NCI-H2196 treated with DMSO at 0.1 percent for 48 hours (cell line): ENCODE data around the gene AARS1.
"Not testable (repeated sequence)": the region's sequence is repeated elsewhere in the genome, so short reads cannot be mapped to it uniquely, and the experiment has no call there.

Experiments used
- DNase-seq: peaks from one replicate; lab custom pipeline; 2025; ENCODE audit not compliant: unreplicated experiment; lab: John Stamatoyannopoulos, UW

Gene AARS1

DNA sequence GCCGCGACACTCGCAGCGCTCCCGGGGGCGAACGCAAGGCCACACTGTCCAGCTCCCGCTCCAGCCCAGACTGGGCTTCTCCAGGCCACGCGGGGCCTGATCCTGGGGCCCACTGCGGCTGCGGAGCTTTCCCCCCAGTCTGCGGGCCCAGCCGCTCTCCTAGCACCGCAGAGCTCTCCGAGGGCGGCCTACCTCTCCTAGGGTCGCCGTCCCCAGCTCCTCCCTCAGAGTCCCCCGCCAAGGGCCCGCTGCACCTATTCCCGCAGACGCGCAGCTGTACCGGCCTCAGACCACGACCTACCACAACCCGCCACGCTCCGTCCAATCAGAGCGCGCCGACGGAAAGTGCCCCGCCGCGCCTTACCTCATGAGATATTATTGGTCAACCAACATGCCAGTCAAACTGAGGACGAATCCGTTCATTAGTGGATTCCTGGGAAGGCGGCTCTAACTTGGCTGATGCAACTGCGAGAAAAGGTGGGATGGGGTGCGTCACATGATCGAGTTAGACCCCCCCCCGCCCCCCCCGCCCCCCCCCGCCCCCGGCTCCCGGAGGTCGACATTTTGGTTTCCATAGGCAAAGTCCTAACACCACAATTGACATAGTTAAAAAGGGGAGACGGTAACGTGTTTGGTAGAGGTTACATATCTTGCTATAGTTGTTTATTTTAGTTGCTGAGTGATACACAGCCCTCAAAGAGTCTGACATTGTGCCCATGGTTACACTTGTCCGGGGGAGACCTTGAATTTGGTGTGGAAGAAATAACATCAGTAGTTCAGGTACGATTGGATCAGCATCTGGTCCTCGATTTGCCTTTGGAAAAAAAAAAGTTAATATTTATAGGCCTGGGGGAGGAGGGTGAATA, at the start of gene AARS1:
TSS of gene AARS1 (minus strand) at position 278 of the 866 bp plus-strand sequence. CDS start 6,743 bp downstream, outside the sequence.
- DNase-seq = peak; percentile 78

DNA sequence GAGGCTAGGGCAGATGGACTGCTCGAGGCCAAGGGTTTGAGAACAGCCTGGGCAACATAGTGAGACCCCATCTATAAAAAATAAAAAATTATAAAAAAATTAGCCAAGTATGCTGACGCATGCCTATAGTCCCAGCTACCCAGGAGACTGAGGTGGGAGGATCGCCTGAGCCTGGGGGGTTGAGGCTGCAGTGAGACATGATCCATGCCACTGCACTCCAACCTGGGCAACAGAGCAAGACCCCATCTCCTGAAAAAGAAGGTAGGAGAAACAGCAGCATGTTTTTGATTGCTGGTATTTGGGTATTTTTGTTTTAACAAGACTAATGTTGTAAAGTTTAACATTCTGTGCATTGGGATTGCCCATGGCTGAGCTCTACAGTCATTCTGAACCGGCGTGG, 48.5 kb upstream of the AARS1 start:
- DNase-seq = no peak

DNA sequence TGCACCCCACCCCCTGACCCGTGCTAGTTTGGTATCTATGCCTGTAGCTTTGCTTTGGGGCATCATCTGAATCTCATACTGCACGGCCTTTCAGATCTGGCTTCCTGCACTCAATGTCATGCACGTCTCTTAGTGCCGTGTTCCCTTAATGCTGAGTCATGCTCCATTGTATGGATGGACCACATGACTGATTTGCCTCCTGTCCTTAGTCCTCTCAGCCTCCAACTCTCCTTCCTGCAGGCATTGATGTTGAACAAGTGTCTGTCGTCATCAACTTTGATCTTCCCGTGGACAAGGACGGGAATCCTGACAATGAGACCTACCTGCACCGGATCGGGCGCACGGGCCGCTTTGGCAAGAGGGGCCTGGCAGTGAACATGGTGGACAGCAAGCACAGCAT, 43.4 kb upstream of the AARS1 start:
- not testable (repeated sequence) for DNase-seq

DNA sequence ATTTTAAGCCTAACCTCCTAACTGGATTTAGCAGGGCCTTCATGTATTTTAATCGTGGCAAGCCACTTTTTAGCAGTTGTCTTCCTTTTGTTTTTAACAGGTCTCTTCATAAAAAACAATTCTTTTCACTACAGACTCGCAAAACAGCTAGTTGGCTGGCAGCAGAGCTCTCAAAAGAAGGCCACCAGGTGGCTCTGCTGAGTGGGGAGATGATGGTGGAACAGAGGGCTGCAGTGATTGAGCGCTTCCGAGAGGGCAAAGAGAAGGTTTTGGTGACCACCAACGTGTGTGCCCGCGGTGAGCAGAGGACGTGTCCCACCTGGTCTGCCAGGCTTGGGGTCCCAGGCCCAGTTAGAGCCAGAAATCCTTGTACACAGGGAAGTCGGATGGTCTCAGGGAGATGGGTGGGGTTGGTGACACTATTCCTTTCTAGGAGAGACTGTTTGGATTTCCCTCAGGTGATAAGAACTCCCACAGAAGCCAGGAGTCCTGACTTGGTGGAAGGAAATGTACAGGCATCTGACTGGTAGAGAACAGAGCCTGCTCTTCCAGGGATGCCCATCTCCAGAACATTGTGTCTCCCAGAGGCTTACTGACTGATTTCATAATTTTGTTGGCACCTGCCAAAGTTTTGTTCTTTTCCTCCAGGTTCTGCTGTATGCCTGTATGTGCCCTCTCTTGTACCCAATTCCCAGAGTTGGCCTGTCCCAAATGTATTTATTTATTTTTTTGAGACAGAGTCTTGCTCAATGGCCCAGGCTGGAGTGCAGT, 42.5 kb upstream of the AARS1 start:
- no peak for DNase-seq

DNA sequence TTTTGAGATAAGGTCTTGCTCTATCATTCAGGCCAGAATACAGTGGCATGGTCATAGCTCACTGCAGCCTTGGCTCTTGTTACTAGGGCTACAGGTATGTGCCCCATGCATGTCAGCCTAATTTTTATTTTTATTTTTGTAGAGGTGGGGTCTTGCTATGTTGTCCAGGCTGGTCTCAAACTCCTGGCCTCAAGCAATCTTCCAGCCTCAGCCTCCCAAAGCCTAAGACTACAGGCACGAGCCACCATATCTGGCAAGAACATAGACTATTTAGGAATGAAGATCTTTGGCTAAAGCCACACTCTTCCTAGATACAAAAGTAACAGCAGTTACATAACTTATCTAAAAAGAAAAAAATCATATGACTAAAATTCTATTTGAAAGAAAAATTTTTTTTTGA, 41.8 kb upstream of the AARS1 start:
- no peak for DNase-seq

DNA sequence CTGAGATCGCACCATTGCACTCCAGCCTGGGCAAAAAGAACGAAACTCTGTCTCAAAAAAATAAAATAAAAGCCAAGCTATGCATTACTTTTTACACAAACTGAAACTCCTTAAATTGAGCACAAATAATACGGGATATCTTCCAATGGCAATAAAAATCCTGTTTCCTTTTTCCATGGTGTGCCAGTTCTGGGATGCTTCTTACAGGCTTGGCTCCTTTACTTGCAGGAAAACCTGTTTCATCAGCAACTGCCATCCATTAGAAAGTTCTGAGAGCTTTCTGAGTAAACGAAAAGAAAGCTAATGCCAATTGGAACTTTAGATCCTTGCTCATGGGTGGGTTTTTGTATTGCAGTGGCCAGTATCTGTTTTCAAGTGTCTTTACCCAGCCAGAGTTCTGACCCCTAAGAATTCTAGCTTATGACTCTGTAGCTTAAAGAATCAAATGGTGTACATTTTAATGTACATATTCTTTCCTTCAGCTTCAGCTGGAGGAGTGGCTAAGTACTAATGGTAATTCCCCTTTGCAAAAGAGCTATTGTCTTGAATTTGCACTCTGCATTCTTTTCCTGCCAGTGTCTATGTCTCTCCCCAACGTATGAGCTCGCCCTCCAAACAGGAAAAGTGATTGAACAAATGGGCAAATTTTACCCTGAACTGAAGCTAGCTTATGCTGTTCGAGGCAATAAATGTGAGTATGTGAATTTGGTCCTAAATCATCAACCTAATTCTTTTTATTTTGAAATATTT, 35.9 kb upstream of the AARS1 start:
- DNase-seq = no peak

DNA sequence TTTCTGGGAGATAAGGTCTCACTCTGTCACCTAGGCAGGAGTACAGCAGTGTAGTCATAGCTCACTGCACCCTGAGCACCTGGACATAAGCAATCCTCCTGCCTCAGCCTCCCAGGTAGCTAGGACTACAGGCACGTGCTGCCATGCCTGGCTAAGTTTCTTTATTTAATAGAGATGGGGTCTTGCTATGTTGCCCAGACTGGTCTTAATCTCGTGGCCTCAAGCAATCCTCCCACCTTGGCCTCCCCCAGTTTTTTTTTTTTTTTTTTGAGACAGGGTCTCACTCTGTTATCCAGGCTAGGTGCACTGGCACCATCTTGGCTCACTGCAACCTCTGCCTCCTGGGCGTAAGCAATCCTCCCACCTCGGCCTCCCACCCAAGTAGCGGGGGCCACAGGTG, 30.8 kb upstream of the AARS1 start:
- no peak for DNase-seq

DNA sequence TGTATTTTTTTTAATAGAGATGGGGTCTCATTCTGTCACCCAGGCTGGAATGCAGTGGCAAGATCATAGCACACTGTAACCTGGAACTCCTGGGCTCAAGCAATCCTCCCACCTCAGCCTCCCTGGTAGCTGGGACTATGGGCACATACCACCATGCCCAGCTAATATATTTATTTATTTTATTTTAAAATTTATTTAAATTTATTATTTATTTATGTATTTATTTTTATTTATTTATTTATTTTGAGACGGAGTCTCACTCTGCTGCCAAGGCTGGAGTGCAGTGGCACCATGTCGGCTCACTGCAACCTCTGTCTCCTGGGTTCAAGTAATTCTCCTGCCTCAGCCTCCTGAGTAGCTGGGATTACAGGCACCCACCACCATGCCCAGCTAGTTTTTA, 18.4 kb upstream of the AARS1 start:
- not testable (repeated sequence) for DNase-seq

DNA sequence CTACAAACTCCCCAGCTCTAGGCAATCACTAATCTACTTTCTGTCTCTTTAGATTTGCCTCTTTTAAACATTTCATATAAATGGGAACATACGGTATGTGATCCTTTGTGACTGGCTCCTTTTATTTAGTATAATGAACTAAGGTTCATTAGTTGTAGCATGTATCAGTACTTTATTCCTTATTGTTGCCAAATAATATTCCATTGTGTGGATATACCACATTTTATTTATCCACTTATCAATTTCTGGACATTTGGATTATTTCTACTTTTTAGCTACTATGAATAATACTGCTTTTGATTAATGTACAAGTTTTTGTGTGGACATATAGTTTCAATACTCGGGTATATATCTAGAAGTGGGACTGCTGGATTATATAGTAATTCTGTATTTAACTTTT, 17.6 kb upstream of the AARS1 start:
- DNase-seq = no peak

DNA sequence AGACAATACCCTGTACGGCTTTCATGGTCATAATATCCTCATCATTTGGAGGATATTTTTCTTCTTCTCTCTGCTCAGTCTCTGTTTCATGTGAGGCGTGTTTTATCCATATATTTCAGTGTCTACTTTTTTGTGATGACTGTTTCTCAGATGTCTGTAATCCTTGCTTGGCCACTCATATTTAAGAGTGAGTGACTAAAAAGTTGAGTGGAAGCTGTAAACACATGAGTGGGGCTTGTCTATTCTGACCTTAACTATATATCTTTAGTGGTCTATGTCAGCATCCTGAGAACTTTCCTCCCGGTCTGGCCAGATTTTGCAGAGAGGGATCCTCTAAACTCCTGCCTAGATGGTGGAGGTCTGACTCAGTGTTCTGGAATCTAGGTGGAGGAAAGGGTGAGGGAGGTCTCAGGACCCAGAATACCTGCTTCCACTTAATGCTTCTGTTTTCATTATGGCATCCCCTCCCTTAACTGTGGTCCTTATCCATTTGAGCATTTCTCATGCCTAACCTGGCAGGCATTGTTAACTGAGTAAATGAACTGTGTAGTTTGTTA, 15.7 kb upstream of the AARS1 start:
- DNase-seq = no peak

DNA sequence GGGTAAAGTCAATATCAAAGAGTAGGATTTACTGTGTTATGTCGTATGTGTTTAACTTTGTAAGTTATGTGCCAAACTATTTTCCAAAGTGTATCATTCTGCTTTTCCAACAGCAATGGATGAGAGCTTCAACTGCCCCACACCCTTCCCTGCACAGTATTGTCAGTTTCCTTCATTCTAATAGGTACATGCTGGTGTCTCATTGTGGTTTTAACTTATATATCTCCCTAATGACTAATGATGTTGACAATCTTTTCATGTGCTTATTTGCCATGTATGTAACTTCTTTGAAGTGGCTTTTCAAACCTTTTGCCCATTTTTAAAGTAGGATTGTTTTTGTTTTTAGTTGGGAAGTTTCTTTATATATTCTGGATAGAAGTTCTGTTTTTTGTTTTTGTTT, 13.4 kb upstream of the AARS1 start:
- no peak for DNase-seq

DNA sequence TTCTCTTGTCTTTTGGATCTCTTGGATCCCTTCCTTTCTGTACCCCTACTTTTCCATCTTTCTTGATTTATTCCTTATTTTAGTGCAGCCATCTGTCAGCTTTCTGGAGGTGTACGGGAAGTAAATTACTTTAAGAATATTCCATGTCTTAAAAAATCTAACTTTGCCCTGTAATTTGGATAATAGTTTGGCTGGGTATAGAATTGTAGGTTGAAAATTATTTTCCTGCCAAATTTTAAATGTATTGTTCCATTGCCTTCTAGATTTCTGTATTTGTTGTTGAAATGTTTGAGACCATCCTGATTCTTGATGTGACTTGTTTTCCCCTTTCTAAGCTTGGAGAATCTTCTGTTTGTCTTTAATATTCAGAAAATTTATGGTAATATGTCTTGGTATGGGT, 11.8 kb upstream of the AARS1 start:
- no peak for DNase-seq

DNA sequence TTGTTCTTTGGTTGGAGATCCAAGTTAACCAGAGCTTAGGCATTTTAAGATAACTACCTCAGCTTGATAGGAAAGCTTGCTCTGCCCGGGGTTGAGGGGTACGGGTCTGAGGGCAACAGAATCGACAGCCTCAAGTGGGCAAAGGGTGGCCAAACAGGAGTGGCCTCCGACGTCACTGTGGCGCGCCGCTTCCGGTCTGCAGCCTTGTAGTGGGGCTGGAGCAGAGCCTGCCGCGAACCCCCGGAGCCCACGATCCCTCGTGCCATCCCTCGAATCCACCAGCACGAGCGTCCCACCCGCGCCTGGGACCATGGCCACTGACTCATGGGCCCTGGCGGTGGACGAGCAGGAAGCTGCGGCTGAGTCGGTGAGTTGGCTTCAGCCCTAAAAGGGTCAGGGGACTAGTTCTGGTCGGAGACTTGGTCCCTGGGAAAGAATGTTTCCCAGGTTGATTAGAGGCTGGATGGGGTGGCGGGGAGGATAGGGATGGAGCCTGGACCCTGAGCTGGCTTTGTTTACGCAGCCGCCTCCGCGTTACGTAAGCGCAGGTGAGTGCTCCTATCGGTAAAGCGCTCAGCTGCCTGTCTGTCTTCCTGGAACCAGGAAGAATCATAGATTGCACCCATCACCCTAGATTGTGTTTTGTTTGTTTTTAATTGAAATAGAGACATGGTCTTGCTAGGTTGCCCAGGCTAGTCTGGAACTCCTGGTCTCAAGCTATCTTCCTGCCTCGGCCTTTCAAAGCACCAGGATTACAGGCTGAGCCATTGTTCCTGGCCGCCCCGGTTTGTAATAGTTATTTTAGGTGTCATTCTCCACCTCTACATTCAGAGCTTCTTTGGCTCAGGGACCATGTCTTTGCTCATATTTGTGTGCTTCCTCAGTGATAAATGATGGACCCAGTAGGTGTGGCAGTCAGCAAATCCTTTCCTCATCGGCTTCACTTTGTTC, 10.0 kb upstream of the AARS1 start, which contains the start of gene DDX19B:
TSS of gene DDX19B (plus strand) at position 199 of the 951 bp plus-strand sequence. CDS start at position 311, 112 bp downstream.
- peak; percentile 17 for DNase-seq

DNA sequence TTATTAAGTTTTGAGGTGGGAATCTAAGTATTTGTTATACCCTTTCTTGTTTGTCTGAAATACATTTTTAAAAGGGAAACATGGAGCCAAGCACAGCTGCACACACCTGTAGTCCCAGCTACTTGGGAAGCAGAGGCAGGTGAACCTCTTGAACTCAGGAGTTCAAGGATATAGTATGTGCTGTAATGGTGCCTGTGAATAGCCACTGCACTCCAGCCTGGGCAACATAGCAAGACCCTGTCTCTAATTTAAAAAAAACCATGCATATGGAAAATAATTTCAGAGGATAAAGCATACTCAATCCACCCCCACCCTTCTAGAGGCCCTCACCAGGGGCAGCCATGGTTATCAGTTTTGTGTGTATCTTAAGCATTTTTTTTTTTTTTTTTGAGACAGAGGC, 6.3 kb upstream of the AARS1 start:
- no peak for DNase-seq

DNA sequence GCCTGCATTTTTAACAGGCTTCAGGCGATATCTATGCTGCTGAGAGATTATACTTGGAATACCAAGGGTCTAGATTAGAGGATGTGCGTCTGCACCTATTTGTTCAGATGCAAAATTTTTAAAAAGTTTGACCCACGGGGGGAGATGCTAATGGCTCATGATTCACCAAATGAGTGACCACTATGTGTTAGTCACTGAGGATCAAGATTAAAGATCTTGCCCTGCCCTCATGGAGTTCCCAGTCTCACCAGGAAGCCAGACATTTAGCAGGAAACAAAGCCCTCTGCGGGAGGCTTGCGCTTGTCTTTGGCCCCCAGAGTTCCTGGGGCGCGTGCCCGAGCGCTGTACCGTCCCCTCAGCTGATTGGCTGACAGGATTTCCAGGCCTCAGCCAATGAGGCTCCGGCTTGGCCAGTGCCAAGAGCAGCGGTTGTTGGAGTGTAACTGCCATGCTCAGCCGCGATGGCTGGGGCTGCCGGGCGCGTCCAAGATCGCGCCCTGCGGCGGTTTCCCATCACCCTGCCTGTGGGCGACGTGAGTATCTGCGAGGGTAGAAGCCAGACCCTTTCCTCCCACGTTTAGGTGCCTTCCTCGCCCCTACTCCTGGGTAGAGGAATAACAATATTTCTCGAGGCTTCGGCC, 5.2 kb upstream of the AARS1 start:
- DNase-seq = no peak

DNA sequence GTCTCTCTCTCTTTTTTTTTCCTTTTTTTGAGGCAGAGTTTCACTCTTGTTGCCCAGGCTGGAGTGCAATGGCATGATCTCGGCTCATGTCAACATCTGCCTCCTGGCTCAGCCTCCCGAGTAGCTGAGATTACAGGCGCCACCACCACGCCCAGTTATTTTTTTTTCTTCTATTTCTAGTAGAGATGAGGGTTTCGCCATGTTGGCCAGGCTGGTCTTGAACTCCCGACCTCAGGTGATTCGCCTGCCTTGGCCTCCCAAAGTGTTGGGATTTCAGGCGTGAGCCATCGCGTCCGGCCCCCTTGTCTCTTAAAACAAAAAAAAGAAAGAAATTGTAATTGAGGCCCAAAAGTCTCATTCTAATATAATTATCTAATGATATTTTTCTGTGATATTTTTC, 2.8 kb upstream of the AARS1 start:
- DNase-seq = not testable (repeated sequence)

DNA sequence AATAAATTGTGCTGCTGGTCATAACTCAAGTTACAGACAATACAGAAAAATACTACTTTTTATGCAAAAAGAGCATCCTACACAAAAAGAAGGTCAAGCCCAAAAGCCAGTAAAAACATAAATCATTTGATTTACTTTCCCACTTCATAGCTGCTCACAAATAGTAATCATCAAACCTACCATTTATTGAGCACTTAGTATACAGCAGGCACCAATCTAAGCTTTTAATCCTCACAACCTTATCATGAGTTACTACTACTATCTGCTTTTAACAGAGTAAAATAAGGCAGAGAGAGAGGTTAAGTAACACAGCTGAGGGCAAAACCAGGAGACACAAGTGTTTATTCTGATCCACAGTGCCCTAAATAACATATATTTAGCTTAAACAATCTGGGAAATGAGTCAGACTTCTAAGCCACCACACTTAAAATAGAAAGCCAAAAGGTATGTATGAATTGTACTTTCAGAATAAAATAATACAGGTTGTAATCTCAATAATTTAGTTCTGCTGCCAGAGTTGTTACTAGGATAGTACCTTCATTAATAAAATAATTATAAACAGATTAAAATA, 1.7 kb upstream of the AARS1 start:
- no peak for DNase-seq

DNA sequence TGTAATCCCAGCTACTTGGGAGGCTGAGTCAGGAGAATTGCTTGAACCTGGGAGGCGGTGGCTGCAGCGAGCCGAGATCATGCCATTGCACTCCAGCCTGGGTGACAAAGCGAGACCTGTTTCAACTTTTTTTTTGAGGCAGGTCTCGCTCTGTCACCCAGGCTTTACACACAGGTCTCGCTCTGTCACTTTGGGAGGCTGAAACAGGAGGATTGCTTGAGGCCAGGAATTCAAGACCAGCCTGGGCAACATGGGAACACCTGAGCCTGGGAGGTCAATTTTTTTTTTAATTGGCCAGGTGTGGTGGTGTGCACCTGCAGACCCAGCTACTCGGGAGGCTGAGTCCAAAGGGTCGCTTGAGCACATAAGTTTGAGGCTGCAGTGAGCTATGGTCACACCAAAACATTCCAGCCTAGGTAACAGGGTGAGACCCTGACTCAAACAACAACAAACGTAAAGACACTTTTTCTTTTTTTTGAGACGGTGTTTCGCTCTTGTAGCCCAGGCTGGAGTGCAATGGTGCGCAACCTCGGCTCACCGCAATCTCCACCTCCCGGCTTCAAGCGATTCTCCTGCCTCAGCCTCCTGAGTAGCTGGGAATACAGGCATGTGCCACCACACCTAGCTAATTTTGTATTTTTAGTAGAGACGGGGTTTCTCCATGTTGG, 1.9 kb downstream of the AARS1 start:
- DNase-seq = not testable (repeated sequence)

DNA sequence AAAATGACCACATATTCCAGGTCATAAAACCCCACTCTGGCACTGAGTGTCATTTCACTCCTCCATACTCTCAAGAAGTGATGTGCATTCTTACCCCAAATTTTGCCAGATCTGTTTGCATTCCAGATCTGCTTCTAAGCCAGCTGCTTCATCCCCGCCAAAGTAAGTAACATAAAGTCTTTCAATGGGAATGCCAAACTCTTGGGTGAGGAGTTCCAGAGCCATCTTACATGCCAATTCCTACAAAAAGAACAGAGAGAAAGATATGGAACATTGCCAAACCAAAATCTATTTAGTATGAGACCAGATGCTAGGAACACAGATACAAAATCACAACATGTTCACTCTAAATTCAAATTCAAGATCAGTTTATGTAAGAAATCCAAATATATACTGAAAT, 12.9 kb downstream of the AARS1 start:
- no peak for DNase-seq
